DMS79 (cell line): ENCODE measurements around the gene KRT78.

ENCODE experiments used
- DNase-seq: peaks from one replicate; lab custom pipeline; 2025; lab: John Stamatoyannopoulos, UW

The KRT78 gene

DNA sequence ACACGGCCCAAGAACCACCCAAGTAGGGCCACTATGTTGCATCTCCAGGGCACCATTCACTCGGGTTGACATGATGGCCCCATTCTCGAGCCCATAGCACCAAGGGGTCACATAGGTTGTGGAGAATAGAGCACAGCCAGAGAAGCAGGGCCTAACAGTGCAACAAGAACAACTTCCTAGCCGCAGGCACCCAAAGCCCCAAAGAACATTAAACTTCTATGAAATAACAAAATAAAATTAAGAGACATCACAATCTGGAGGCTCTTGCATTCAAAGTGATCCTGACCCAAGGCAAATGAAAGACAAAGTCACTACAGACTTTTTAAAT lies 36.8 kb downstream of the KRT78 start:
- no peak for DNase-seq

DNA sequence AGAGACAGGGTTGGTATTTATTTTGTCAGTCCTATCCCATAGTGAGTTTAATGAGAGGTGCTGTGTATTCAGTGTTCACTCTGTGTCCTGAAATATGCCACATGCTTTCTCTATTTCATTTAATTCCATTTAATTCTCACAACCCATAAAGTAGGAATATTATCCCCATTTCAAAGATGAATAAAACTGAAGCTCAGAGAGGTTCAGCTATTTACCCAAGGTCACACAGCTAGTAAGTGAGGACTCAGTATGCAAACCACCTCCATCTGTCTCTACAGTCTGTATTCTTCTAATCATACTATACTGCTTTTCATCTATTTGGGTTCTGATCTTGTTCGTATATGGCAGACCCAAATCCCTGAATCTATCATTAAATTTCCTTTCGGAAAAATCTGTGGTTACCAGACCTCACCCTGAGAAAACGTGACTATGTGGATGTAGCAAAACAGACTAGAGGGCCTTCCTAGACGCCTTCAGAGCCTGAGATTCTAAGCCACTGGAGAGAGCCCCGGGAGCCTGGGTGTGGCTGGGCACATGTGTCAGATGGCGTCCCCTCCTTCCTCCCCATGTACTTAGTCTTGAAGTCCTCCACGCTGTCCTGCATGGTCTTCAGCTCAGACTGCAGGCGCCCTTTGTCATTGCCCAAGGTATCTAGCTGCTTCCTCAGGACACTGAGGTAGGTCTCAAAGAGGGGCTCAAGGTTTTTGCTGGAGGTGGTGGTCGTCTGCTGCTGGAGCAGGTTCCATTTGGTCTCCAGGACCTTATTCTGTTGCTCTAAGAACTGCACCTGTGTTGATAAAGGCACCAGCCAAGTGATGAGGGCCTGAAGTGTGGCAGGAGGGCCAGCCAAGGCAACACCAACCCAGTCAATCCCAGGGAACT lies 37.4 kb downstream of the KRT78 start:
- DNase-seq: no peak

GRCh38 chr12:52810554-52810953 lies 38.2 kb downstream of the KRT78 start:
- DNase-seq: no peak

DNA sequence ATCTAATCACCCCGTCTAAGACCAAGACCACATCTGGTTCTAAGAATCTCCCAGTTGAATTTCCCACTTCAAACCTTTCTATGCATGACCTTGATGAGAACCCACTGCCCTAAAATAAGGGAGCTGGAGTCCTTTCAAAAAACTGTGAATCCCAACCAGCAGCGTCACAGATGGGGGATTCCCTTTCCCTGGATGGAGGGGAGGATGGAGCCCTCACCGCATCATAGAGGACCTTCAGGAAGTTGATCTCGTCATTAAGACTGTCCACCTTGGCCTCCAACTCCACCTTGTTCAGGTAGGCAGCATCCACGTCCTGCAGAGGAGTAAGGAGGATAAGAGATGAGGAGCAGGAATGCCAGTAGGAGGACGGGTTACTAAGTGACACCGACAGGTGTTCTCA lies 39.6 kb downstream of the KRT78 start:
- DNase-seq: no peak

DNA sequence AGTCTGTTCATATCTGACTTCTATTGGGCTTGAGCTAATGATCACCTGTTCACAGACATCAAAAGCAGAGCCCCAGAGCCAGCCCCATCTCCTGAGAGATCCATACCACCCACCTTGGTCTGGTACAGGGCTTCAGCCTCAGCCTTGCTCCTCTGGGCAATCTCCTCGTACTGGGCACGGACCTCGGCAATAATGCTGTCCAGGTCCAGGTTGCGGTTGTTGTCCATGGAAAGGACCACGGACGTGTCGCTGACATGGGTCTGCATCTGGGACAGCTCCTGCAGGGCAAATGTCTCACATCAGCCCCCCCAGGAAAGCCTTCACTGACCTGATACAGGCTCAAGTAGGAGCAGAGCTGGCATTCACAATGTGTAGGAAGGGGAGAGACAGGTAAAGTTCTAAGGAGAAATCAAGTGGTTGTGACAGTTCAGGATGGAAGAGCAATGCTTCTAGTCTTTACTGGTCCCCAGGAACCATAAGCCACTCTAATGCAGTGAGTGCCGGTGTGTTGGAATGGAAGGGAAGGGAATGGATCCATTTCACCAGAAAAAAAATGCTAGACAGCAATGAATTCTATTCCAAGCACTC lies 40.1 kb downstream of the KRT78 start:
- DNase-seq: no peak

GRCh38 chr12:52807544-52808470 lies 41.0 kb downstream of the KRT78 start:
- DNase-seq: no peak

GRCh38 chr12:52806821-52807543 lies 41.8 kb downstream of the KRT78 start:
- DNase-seq: no peak

DNA sequence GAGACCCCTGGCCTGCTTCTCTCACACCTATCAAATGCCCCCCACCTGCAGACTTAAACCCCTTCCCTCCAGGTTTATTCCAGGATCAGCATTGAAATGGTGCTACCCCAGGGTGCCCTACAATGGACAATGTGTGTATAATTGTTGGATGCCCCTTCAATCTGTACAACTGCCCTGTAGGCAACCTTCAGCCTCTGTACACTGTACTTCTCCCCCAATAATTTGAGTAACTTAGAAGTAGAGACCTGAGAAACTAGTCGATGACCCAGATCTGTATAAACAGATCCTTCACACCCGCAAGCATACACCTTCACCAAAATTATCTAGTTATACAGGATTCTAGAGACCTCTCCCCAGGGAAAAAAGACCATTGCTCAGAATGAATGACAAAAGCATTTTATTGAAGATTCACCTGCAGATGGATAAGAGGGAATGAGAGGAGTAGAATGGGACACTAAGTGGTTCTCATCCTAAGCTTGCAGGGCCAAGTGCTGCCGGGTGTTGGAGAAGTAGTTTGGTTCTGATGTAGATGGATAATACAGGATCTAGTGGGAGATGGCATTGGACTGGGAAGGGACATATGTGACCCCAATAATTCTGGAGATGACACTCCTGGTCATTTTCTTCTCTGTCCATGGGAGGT lies 42.5 kb downstream of the KRT78 start:
- no peak for DNase-seq

- DNase-seq: no peak
Observed at GRCh38 chr12:52805739-52806138, 43.1 kb downstream of the KRT78 start.

DNA sequence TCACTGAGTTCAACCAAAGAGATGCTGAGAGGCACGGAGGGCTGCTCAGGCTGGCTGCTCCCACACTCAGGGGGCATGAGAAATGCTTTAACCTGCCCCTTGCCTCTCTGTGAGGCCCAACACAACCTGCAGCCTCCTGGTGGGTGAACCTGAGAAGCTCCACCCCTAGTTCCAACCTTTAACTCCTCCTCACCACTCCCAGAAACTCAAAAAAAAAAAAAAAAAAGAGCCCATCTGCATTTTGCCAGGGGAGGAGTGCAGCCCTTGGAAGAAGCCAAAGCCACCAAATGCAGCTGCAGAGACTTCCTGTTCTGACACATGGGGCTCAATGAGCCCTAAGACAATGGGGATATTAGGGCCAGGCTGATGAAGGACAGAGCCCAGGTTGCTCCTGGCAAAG lies 43.8 kb downstream of the KRT78 start:
- no peak for DNase-seq

GRCh38 chr12:52802442-52802841 lies 46.4 kb downstream of the KRT78 start:
- DNase-seq: no peak

GRCh38 chr12:52801773-52802172 lies 47.0 kb downstream of the KRT78 start:
- DNase-seq: no peak

- DNase-seq: no peak
Observed at GRCh38 chr12:52800259-52800917, 48.4 kb downstream of the KRT78 start.

DNA sequence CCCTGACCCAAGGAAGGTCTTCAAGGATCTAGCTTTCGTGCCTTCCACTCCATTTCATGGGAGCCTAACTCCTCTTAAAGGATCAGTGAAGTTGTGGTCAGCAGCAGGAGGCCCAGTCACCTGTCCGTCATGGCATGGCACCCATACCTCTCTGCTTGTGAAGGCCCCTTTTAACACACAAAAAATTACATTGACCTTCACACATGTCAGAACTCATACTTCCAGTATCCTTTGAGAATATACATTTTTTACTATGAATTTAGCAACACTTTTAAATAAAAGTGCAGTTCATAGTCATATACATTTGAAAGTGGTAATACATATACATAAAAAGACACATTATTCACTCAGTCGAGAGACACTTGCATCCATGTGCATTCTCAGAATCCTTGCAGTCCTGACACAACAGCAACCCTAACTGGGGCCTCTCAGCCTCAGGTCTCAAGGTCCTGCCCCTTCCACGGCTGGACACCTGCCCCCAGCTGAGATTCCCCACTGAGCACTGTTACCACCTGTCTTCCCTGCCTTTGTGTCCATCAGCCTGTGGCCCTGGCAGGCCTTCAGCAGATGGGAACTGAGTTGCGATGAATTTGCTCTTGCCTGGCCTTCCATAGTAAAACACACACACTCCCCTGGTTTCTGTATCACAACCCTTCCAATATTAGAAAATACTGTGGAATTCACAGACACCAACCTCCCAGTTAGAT lies 49.1 kb downstream of the KRT78 start:
- no peak for DNase-seq

GRCh38 chr12:52798671-52799504 lies 49.9 kb downstream of the KRT78 start:
- DNase-seq: no peak

DNA sequence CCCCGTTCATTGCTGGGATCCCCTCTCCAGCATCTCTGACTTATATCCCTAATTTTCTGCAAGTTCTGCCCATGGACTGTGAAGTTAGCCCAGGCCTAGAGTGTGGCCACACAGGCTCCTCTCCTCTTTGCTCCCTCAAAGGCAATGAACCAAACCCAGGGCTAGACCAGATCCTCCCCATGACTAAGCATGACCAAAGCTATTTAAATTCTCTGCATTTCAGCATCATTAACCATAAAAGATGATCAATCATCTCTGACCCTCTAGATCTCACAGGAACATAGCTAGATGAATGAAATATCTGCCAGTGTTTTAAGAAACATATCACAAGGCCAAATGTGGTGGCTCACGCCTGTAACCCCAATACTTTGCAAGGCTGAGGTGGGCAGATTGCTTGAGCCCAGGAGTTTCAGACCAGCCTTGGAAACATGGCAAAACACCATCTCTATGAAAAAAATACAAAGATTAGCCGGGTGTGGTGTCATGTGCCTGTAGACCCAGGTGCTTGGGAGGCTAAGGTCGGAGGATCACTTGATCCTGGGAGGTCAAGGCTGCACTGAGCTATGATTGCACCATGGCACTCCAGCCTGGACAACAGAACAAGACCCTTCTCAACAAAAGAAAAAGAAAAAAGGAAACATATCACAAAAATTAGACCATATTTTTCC lies 50.7 kb downstream of the KRT78 start:
- no peak for DNase-seq

- no peak for DNase-seq
Observed at GRCh38 chr12:52797529-52797894, 51.3 kb downstream of the KRT78 start.

GRCh38 chr12:52796839-52797528 lies 51.8 kb downstream of the KRT78 start:
- DNase-seq: no peak
